Smooth muscle cell of the umbilical artery (primary cell): ENCODE data around the gene OR4C16. TPM values are rescaled to one million over a fixed set of nuclear protein-coding genes. Genes with fewer than 3 reads are reported as not detected.

Experiments
- total RNA-seq: library from RNA; depleted of rRNA; stranded (reverse); fragments of >200 nt; gene quantifications from 2 replicates; pipeline ENCODE4 v1.2.3, GENCODE V29; 2014

OR4C16 gene, protein sequence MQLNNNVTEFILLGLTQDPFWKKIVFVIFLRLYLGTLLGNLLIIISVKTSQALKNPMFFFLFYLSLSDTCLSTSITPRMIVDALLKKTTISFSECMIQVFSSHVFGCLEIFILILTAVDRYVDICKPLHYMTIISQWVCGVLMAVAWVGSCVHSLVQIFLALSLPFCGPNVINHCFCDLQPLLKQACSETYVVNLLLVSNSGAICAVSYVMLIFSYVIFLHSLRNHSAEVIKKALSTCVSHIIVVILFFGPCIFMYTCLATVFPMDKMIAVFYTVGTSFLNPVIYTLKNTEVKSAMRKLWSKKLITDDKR
- total RNA-seq, result not detected in 2 replicates

DNA sequence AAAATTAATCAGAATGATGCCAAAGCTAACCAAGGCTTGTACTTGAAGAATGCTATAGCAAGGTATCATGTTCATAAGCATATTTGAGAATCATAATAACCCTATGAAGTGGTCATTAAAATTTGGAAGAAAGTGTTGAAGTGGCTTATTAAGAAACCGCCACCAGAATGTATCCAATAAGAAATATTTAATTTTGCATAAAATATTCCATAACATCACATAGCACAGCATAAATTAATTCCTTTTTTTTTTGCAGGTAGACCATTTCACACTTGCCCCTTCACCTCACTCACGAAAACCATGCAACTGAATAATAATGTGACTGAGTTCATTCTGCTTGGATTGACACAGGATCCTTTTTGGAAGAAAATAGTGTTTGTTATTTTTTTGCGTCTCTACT is at the start of gene OR4C16:
Gene OR4C16 (plus strand): TSS at position 301 of the 400 bp plus-strand sequence. CDS start 0 bp downstream, at position 301.

GRCh38 chr11:55554169-55554568 is 17.8 kb upstream of the OR4C16 start, which contains the start of gene OR4C15:
OR4C15 (plus strand) TSS chr11:55554469; CDS start chr11:55554469, 0 bp downstream.

GRCh38 chr11:55607545-55607944 is 35.6 kb downstream of the OR4C16 start, which contains the start of gene OR4C11:
OR4C11 (minus strand) TSS chr11:55607645; CDS start chr11:55604373, 3,272 bp downstream.

Other genes with a start within 250 kb of the OR4C16 start
- gene OR4A16, start 228.9 kb upstream of the OR4C16 start, total RNA-seq, result not detected in 2 replicates
- not detected in 2 replicates for gene OR4A15, start 204.2 kb upstream of the OR4C16 start, total RNA-seq
- not detected in 2 replicates for gene OR4C15, start 17.7 kb upstream of the OR4C16 start, total RNA-seq
- not detected in 2 replicates for gene OR4C11, start 35.5 kb downstream of the OR4C16 start, total RNA-seq
- not detected in 2 replicates for gene OR4P4, start 63.0 kb downstream of the OR4C16 start, total RNA-seq
- gene OR4S2, start 76.2 kb downstream of the OR4C16 start, total RNA-seq, result not detected in 2 replicates
- not detected in 2 replicates for gene OR4C6, start 90.1 kb downstream of the OR4C16 start, total RNA-seq
- gene OR5D13, start 201.3 kb downstream of the OR4C16 start, total RNA-seq, result not detected in 2 replicates
- gene OR5D14, start 223.4 kb downstream of the OR4C16 start, total RNA-seq, result not detected in 2 replicates
- not detected in 2 replicates for gene OR5L1, start 239.2 kb downstream of the OR4C16 start, total RNA-seq
- not detected in 2 replicates for gene OR5D18, start 247.5 kb downstream of the OR4C16 start, total RNA-seq